COR-L47 (cell line): ENCODE measurements around the gene FARS2.
"Not testable (repeated sequence)": the region's sequence is repeated elsewhere in the genome, so short reads cannot be mapped to it uniquely, and the experiment has no call there.

Experiments used
- DNase-seq: peaks from one replicate; lab custom pipeline; 2025; lab: John Stamatoyannopoulos, UW

Gene FARS2

GRCh38 chr6:5765141-5765760, 503.9 kb downstream of the FARS2 start:
- no peak for DNase-seq

- DNase-seq = no peak
These were observed 504.9 kb downstream of the FARS2 start for GRCh38 chr6:5766260-5766659.

GRCh38 chr6:5767471-5767870, 506.2 kb downstream of the FARS2 start:
- DNase-seq = no peak

- DNase-seq = no peak
These were observed 509.9 kb downstream of the FARS2 start for GRCh38 chr6:5771211-5771610.

GRCh38 chr6:5771759-5772390, 510.6 kb downstream of the FARS2 start:
- no peak for DNase-seq

- DNase-seq = no peak
These were observed 511.3 kb downstream of the FARS2 start for GRCh38 chr6:5772408-5773120.

- DNase-seq = no peak
These were observed 514.8 kb downstream of the FARS2 start for GRCh38 chr6:5776104-5776503.

- DNase-seq = no peak
These were observed 515.5 kb downstream of the FARS2 start for GRCh38 chr6:5776706-5777390.

- no peak for DNase-seq
These were observed 517.1 kb downstream of the FARS2 start for GRCh38 chr6:5778317-5778857.

- no peak for DNase-seq
These were observed 517.6 kb downstream of the FARS2 start for GRCh38 chr6:5778906-5779305.

GRCh38 chr6:5781019-5781418, 519.7 kb downstream of the FARS2 start:
- no peak for DNase-seq

GRCh38 chr6:5781966-5782556, 520.7 kb downstream of the FARS2 start:
- no peak for DNase-seq

- peak; percentile 54 for DNase-seq
These were observed 521.7 kb downstream of the FARS2 start for GRCh38 chr6:5782783-5783547.

GRCh38 chr6:5783584-5784089, 522.3 kb downstream of the FARS2 start:
- no peak for DNase-seq

- DNase-seq = no peak
These were observed 523.9 kb downstream of the FARS2 start for GRCh38 chr6:5785249-5785648.

- DNase-seq = no peak
These were observed 525.1 kb downstream of the FARS2 start for GRCh38 chr6:5786321-5786968.

GRCh38 chr6:5786969-5787720, 525.8 kb downstream of the FARS2 start:
- DNase-seq = no peak

GRCh38 chr6:5789426-5789825, 528.1 kb downstream of the FARS2 start:
- not testable (repeated sequence) for DNase-seq

- DNase-seq = not testable (repeated sequence)
These were observed 535.2 kb downstream of the FARS2 start for GRCh38 chr6:5796555-5796954.

GRCh38 chr6:5806406-5806805, 545.1 kb downstream of the FARS2 start:
- not testable (repeated sequence) for DNase-seq
